Coronary artery (tissue), 2 donors: ENCODE results near the gene DIP2A.

ENCODE experiments used
- DNase-seq: peaks from one replicate; pipeline ENCODE4 v3.0.0-alpha.2; 2017; ENCODE audit warnings: low spot score
- H3K27ac ChIP-seq, 2 donors: fragments of 200-600 bp; sonication (generic); one replicate each; pipeline ENCODE4 v1.5.1; 2016 to 2019
- H3K4me3 ChIP-seq: fragments of 200-600 bp; sonication (generic); 2 replicates; pipeline ENCODE4 v1.5.1; 2016; ENCODE audit warnings: mild to moderate bottlenecking, moderate library complexity
- CTCF ChIP-seq: fragments of 200-600 bp; sonication (generic); IDR thresholded peaks from one replicate; pipeline ENCODE4 v1.5.1; 2019; ENCODE audit warnings: antibody characterized with exemption

DIP2A gene

DNA sequence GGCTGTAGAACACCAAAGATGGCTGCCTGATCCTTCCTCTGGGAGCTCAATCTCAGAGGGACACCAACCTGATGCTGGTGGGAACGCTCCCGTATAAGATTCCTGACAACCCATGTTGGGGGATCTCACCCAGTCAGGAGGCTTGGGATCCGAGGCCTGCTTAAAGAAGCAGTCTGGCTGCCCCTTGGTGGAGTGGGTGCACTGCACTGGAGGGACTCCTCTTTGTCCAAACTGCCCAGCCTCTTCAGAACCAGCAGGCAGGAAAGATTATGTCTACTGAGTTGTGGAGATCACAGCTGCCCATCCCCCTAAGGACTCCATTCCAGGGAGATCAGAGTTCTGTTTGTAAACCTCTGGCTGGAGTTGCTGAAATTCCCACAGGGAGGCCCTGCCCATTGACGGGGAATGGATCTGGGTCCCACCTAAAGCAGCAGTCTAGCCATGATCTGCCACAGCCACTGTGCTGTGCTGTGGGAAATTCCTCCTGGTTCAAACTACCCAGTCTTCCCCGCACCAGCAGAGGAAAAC lies 123.2 kb downstream of the DIP2A start:
- DNase-seq, result no peak
- Histone ChIP-seq H3K4me3 (no peak overlapping the region), H3K27ac (no peak overlapping the region)
- TF ChIP-seq CTCF, result no peak

- no peak for TF ChIP-seq CTCF
- H3K27ac ChIP-seq, result no peak overlapping the region
- no peak for DNase-seq
- H3K4me3 ChIP-seq, result no peak overlapping the region
Observed at GRCh38 chr21:46585191-46585953, 126.7 kb downstream of the DIP2A start.

DNA sequence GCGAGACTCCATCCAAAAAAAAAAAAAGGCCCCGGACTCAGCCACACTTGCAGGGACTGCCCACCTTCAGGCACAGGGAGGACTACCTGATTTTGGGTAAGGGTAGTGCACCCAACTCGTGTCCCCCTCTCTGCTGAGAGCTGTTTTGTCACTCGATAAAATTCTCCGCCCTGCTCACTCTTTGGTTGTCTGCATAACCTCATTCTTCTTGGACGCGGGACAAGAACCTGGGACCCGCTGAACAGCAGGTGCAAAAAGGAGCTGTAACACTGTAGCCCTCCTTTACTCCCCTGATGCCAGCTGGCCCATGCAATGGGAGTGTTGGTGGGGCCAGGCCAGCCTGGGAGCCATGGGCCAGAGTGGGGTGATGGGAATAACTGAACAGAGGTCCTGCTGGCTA lies 135.6 kb downstream of the DIP2A start:
- DNase-seq, result no peak
- H3K27ac ChIP-seq, result no peak overlapping the region
- TF ChIP-seq CTCF, result no peak
- H3K4me3 ChIP-seq, result no peak overlapping the region

DNA sequence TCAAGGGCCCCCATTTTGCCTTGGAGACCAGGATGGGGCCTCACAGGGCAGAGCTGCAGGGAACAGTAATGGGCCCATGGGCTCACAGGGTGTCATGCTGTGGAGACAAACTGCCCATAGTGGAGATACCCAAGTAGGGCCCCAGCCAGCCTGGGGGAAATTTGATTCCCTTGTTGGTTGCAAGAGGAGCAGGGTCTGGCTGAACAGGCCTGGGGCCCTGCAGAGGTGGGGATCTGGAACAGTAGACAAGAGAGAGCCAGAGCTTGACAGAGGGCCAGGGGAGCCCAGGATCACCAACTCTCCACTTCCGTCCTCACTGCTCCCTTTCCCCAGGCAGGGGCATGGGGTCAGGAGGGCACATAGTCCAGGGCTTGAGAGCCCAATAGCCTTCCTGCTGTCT lies 137.5 kb downstream of the DIP2A start:
- no peak for DNase-seq
- Histone ChIP-seq H3K27ac (no peak overlapping the region), H3K4me3 (no peak overlapping the region)
- no peak for TF ChIP-seq CTCF

- Histone ChIP-seq H3K4me3 (no peak overlapping the region), H3K27ac (no peak overlapping the region)
- no peak for DNase-seq
- no peak for TF ChIP-seq CTCF
Observed at GRCh38 chr21:46597031-46597430, 138.3 kb downstream of the DIP2A start.

DNA sequence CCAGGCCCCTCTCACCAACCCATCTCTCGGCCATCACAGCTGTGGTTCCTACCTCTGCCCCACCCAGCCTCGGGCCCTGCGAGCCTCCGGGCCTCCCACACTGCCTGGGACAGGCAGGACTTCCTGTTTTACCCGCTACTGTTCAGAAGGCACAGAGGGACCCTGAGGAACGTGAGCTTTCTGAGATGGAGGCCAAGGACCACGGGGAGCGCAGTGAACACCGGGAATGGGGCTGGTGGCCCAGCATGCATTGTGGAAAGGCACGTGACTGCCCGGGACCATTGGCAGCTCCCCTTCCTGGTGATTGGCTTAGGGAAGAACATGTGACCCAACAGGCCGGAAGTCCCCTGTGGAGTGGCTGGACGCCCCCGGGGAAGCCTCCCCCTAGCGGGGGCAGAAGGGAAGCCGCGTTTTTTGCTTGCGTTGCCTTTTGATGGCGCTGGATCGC lies 139.2 kb downstream of the DIP2A start:
- H3K27ac ChIP-seq, result no peak overlapping the region
- H3K4me3 ChIP-seq, result no peak overlapping the region
- no peak for TF ChIP-seq CTCF
- DNase-seq, result no peak
